Endodermal cell (in vitro differentiated cells): Measurements from ENCODE around the gene TULP4. TPM values are rescaled to one million over a fixed set of nuclear protein-coding genes. Genes with fewer than 3 reads are reported as not detected.

ENCODE experiments used
- DNase-seq: peaks from one replicate; pipeline ENCODE4 v3.0.0-alpha.2; 2017
- H3K27ac ChIP-seq: 2 replicates; pipeline ENCODE4 v1.5.1; 2013; ENCODE audit warnings: mild to moderate bottlenecking, low read depth, low read length, moderate library complexity
- H3K27me3 ChIP-seq: 2 replicates; pipeline ENCODE4 v1.6.1; 2013; ENCODE audit warnings: mild to moderate bottlenecking, low read length, moderate library complexity; ENCODE audit not compliant: insufficient read depth, control insufficient read depth, poor library complexity, severe bottlenecking
- H3K36me3 ChIP-seq: 2 replicates; pipeline ENCODE4 v1.7.0; 2013; ENCODE audit warnings: mild to moderate bottlenecking, low read length, moderate library complexity; ENCODE audit not compliant: control insufficient read depth, insufficient read depth
- H3K4me1 ChIP-seq: one replicate; pipeline ENCODE4 v1.7.0; 2013; ENCODE audit warnings: low read length; ENCODE audit not compliant: control insufficient read depth, insufficient read depth
- H3K4me3 ChIP-seq: 2 replicates; pipeline ENCODE4 v1.5.1; 2013; ENCODE audit warnings: mild to moderate bottlenecking, low read length, moderate library complexity
- H3K9ac ChIP-seq: 2 replicates; pipeline ENCODE4 v1.6.1; 2013; ENCODE audit warnings: mild to moderate bottlenecking, low read length, moderate library complexity; ENCODE audit not compliant: poor library complexity, severe bottlenecking; ENCODE audit errors: extremely low read depth
- H3K9me3 ChIP-seq: 2 replicates; pipeline ENCODE4 v1.6.1; 2013; ENCODE audit warnings: mild to moderate bottlenecking, low read length, moderate library complexity; ENCODE audit not compliant: control insufficient read depth
- H3K27ac Mint-ChIP-seq: 2 replicates; pipeline ENCODE4 v1.8.0; 2020; ENCODE audit warnings: mixed read lengths
- H3K27me3 Mint-ChIP-seq: 2 replicates; pipeline ENCODE4 v1.8.0; 2021; ENCODE audit warnings: mild to moderate bottlenecking, mixed read lengths; ENCODE audit not compliant: insufficient read depth
- H3K36me3 Mint-ChIP-seq: 2 replicates; pipeline ENCODE4 v1.8.0; 2020; ENCODE audit warnings: low read depth, mixed read lengths
- H3K4me1 Mint-ChIP-seq: 2 replicates; pipeline ENCODE4 v1.8.0; 2020; ENCODE audit warnings: mixed read lengths
- H3K4me3 Mint-ChIP-seq: 2 replicates; pipeline ENCODE4 v1.8.0; 2020; ENCODE audit warnings: mild to moderate bottlenecking, moderate library complexity, mixed read lengths
- H3K9me3 Mint-ChIP-seq: 2 replicates; pipeline ENCODE4 v1.8.0; 2020; ENCODE audit warnings: mild to moderate bottlenecking, mixed read lengths
- CTCF ChIP-seq: fragments of 200-600 bp; sonication (generic); conservative IDR thresholded peaks from 2 replicates; pipeline ENCODE4 v1.5.0; 2021; ENCODE audit warnings: antibody characterized with exemption, mild to moderate bottlenecking
- WGBS, 2 experiments: methylation state at CpG; one replicate each; pipeline versions ENCODE4 v1.1.5 to v1.1.7; 2013; ENCODE audit warnings: missing lambda C conversion rate in 2 of 2, mixed read lengths in 1 of 2; ENCODE audit not compliant: insufficient coverage in 1 of 2, insufficient read length in 1 of 2; 5-methylcytosine and 5-hydroxymethylcytosine counted together
- total RNA-seq, 2 donors: library from RNA; stranded (reverse); fragmentation: NEBNext Ultra II Directional in 1 of 2; extraction: Animal tissue kit (Norgen Biotek cat#: 25700) in 1 of 2; gene quantifications; 2 replicates in 1 of 2; 3 replicates in 1 of 2; pipeline ENCODE4 v1.2.1, GENCODE V29; 2021

Gene TULP4
- total RNA-seq, 2 donors from 2014 or later, result 102 to 103 TPM

GRCh38 chr6:158431560-158431959 lies 119.3 kb downstream of the TULP4 start:
- H3K36me3 Mint-ChIP-seq, result peaks cover 48% of the 10 kb centered on the region
- no peak for TF ChIP-seq CTCF
- no peaks in the 10 kb centered on the region for H3K4me1 ChIP-seq
- H3K9me3 ChIP-seq, result no peaks in the 10 kb centered on the region
- no peak overlapping the region for H3K4me3 Mint-ChIP-seq
- no peaks in the 10 kb centered on the region for H3K27me3 ChIP-seq
- no peak overlapping the region for H3K9ac ChIP-seq
- DNase-seq, result no peak
- no peaks in the 10 kb centered on the region for H3K4me1 Mint-ChIP-seq
- H3K4me3 ChIP-seq, result no peak overlapping the region
- 78 to 94% methylated on average over 8 to 13 of the region's 13 CpGs for WGBS, 2 experiments
- no peak overlapping the region for H3K27ac ChIP-seq
- H3K27me3 Mint-ChIP-seq, result no peaks in the 10 kb centered on the region
- H3K27ac Mint-ChIP-seq, result no peak overlapping the region
- H3K9me3 Mint-ChIP-seq, result peaks cover 2% of the 10 kb centered on the region
- peaks cover 18% of the 10 kb centered on the region for H3K36me3 ChIP-seq

- Histone ChIP-seq H3K36me3 (peaks cover 26% of the 10 kb centered on the region), H3K4me1 (no peaks in the 10 kb centered on the region), H3K9me3 (no peaks in the 10 kb centered on the region), H3K27me3 (no peaks in the 10 kb centered on the region), H3K27ac (no peak overlapping the region), H3K9ac (no peak overlapping the region), H3K4me3 (no peak overlapping the region)
- Mint-ChIP-seq H3K36me3 (peaks cover 19% of the 10 kb centered on the region), H3K27ac (no peak overlapping the region), H3K9me3 (no peaks in the 10 kb centered on the region), H3K4me1 (no peaks in the 10 kb centered on the region), H3K27me3 (no peaks in the 10 kb centered on the region), H3K4me3 (no peak overlapping the region)
- DNase-seq, result no peak
- TF ChIP-seq CTCF, result no peak
- WGBS, 2 experiments, result 98 to 100% methylated on average over 2 to 3 of the region's 3 CpGs
Measured at GRCh38 chr6:158437571-158437970, 125.3 kb downstream of the TULP4 start.

GRCh38 chr6:158438226-158438625 lies 126.0 kb downstream of the TULP4 start:
- 94 to 96% methylated on average over 3 to 7 of the region's 7 CpGs for WGBS, 2 experiments
- TF ChIP-seq CTCF, result no peak
- no peak overlapping the region for H3K4me3 Mint-ChIP-seq
- Histone ChIP-seq H3K9ac (no peak overlapping the region), H3K27ac (no peak overlapping the region), H3K9me3 (no peaks in the 10 kb centered on the region), H3K4me3 (no peak overlapping the region), H3K36me3 (peaks cover 25% of the 10 kb centered on the region), H3K4me1 (no peaks in the 10 kb centered on the region), H3K27me3 (no peaks in the 10 kb centered on the region)
- no peaks in the 10 kb centered on the region for H3K4me1 Mint-ChIP-seq
- DNase-seq, result no peak
- no peak overlapping the region for H3K27ac Mint-ChIP-seq
- no peaks in the 10 kb centered on the region for H3K9me3 Mint-ChIP-seq
- peaks cover 20% of the 10 kb centered on the region for H3K36me3 Mint-ChIP-seq
- no peaks in the 10 kb centered on the region for H3K27me3 Mint-ChIP-seq
